ENCODE results near the gene ADAM10.

The ADAM10 gene

GRCh38 chr15:58715266-58715917, 34.1 kb downstream of the ADAM10 start:
- DNase-seq (ENCODE audit: low read depth): no peak

DNA sequence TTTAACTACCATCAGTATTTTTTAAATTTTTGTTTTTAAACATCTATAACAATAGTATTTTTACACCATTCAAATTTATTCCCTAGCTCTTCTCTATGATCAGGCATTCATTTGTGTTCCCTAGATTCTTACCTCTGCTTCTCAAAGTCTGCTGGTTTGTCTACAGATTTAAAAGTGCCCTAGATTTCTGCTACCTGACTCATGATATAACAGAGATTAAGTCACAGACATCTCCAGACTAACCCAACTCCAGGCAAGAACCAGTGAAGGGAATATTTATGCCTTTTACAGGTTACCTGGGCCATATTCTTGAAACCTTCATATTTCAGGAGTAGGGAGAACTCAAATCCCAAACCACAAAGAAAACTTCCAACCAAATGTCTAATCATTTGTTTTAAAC, 38.8 kb downstream of the ADAM10 start:
- no peak for DNase-seq (ENCODE audit: low read depth)

DNA sequence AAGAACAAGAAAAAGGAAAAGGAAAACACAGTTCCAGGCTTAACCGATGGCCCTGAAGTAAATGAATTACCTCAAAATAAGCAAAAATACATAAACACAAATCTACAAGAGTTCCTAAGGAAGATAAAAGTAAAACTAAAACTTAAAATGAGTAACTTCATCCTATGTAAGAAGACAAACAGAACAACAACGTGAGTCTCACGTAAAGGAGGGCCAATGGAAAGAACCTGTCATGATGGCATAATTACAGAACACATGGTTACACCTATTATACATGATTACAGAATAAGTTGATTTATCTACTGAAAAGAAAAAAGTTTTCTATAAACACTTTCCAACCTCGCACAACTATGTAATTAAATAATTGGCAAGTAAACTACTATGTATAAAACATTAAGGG, 42.1 kb downstream of the ADAM10 start:
- no peak for DNase-seq (ENCODE audit: low read depth)

GRCh38 chr15:58705105-58705504, 44.4 kb downstream of the ADAM10 start:
- DNase-seq (ENCODE audit: low read depth): no peak

GRCh38 chr15:58704155-58704865, 45.2 kb downstream of the ADAM10 start:
- no peak for DNase-seq (ENCODE audit: low read depth)

GRCh38 chr15:58703610-58704009, 45.9 kb downstream of the ADAM10 start:
- no peak for DNase-seq (ENCODE audit: low read depth)

- no peak for DNase-seq (ENCODE audit: low read depth)
Measured at GRCh38 chr15:58702233-58702632, 47.3 kb downstream of the ADAM10 start.

DNA sequence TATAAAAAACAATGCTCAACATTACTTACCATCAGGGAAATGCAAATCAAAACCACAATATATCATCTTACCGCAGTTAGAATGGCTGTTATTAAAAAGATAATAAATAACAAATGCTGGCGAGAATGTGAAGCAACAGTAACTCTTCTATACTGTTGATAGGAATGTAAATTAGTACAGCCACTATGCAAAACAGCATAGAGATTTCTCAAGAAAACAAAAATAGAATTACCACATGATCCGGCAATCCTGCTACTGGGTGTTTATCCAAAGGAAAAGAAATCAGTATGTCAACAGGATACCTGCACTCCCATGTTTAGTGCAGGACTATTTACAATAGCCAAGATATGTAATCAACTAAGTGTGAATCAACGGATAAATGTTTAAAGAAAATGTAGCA, 48.1 kb downstream of the ADAM10 start:
- no peak for DNase-seq (ENCODE audit: low read depth)

- no peak for DNase-seq (ENCODE audit: low read depth)
Measured at GRCh38 chr15:58699769-58700168, 49.7 kb downstream of the ADAM10 start.

GRCh38 chr15:58698887-58699641, 50.4 kb downstream of the ADAM10 start:
- no peak for DNase-seq (ENCODE audit: low read depth)

DNA sequence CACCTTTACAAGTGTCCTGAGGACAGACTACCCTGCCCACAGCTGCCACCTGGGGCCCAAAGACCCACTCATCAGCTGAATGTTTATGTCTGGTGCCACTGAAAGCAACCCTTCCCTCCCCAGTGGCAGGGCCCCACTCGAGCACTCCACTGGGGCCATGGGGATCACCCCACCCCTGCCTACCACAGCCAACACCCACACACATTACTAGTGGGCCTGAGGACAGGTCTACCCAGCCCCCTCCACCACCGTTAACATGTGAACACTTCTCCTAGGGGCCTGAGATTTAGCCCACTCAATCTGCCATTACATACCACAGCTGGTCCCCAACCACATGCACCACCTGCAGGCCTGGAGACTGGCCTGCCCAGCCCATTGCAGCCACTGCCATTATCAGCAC, 52.3 kb downstream of the ADAM10 start:
- no peak for DNase-seq (ENCODE audit: low read depth)

DNA sequence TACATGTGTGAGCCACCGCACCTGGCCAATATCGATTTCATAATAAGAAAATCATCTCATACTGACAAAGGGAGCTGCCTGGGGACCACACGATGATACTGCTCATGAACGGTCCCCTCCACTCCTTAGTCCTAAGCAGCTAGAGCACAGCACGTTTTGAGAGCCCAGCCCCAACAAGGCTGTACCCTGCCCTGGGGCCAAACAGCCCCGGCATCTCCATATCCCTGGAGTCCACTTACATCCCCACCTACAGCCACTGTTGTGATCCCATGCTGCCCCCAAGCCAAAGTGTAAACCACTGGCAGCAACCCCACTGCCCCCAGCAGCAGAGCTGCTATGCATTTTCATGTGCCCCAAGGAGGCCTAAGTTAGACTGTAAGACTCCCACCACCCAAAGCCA, 52.8 kb downstream of the ADAM10 start:
- DNase-seq (ENCODE audit: low read depth): no peak

- no peak for DNase-seq (ENCODE audit: low read depth)
Measured at GRCh38 chr15:58694641-58695398, 54.7 kb downstream of the ADAM10 start.

DNA sequence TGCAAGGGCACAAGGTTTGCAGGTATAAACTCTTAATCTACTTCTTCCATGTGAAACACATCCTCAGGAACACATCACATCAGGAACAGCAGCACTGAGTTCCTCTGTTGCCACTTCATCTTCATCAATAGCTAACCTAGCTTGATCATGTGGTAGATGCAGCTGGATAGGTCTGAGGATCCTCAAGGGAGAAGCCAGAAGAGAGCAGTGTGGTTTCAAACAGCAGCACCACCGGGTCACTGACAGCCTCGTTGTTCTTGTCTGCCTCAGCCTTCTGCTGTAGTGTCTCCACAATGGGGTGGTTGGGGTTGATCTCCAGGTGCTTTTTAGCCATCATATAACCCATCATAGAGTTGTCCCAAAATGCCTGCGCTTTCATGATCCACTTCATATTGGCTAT, 58.8 kb downstream of the ADAM10 start:
- DNase-seq (ENCODE audit: low read depth): no peak

GRCh38 chr15:58689646-58690045, 59.9 kb downstream of the ADAM10 start:
- DNase-seq (ENCODE audit: low read depth): no peak

- no peak for DNase-seq (ENCODE audit: low read depth)
Measured at GRCh38 chr15:58686286-58686685, 63.2 kb downstream of the ADAM10 start.

GRCh38 chr15:58684751-58685150, 64.8 kb downstream of the ADAM10 start:
- DNase-seq (ENCODE audit: low read depth): no peak

GRCh38 chr15:58684036-58684710, 65.3 kb downstream of the ADAM10 start:
- DNase-seq (ENCODE audit: low read depth): no peak

DNA sequence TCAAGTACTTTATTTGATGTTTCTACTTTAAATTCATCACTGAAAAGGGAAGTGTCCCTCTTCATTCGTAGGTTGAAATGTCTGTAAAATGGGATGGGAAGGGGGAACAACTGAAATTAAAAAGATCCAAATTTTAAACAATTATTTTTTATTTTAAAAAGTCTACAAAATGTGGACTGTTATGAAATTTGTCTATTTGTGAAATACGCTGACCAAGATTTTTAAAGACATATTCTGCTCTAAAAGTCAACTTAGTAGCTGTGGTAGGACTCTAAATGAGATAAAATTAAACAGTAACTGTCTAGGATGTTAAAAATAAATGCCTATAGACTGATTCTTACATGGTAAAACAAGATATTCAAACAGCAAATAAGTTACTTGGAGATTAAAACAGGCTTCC, 67.3 kb downstream of the ADAM10 start:
- DNase-seq (ENCODE audit: low read depth): no peak

GRCh38 chr15:58678683-58679082, 70.8 kb downstream of the ADAM10 start:
- no peak for DNase-seq (ENCODE audit: low read depth)

DNA sequence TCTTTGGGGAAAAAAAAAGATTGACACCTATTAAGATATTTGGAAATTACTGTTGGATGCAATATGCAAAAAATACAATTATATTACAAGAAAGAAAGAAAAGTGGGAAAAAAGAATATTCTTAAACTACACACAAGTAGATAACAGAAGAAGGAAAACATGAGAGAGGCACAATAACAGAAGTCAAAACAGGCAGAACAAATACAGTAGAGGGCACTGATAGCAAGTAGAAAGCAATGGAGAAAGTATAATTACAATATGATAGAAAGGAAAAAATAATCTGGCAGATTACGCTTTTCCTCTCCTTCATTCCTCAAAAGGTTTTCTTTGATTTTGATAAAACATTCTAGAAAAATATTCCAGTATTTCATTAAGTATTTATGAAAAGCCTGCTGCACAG, 72.1 kb downstream of the ADAM10 start:
- no peak for DNase-seq (ENCODE audit: low read depth)

- DNase-seq (ENCODE audit: low read depth): no peak
Measured at GRCh38 chr15:58676766-58677165, 72.7 kb downstream of the ADAM10 start.

Measured in T follicular helper cell (primary cell).